HepG2 (cell line): ENCODE measurements around the gene RTEL1. TPM values are rescaled to one million over a fixed set of nuclear protein-coding genes. Genes with fewer than 3 reads are reported as not detected.
A peak's percentile ranks its signal among the peaks of the same experiment; 100 is the strongest.

Experiments
- CCDC6 ChIP-seq: sonication (generic); formaldehyde crosslinking; IDR thresholded peaks from 2 replicates; pipeline ENCODE4 v1.8.1; 2022; ENCODE audit warnings: mild to moderate bottlenecking, missing genetic modification reagents, moderate library complexity
- FOXC1 ChIP-seq: sonication (generic); formaldehyde crosslinking; IDR thresholded peaks from 2 replicates; pipeline ENCODE4 v1.8.0; 2022; ENCODE audit warnings: mild to moderate bottlenecking, missing genetic modification reagents, borderline replicate concordance
- NFE2L1 ChIP-seq: sonication (generic); formaldehyde crosslinking; IDR thresholded peaks from 2 replicates; pipeline ENCODE4 v1.4.0; 2020; ENCODE audit warnings: missing genetic modification reagents, mild to moderate bottlenecking, borderline replicate concordance
- REL ChIP-seq: sonication (generic); formaldehyde crosslinking; conservative IDR thresholded peaks from 2 replicates; pipeline ENCODE4 v1.8.0; 2022; ENCODE audit warnings: mild to moderate bottlenecking, missing genetic modification reagents, moderate library complexity
- SATB2 ChIP-seq: sonication (generic); formaldehyde crosslinking; IDR thresholded peaks from 2 replicates; pipeline ENCODE4 v1.5.0; 2020; ENCODE audit warnings: missing genetic modification reagents
- TFDP2 ChIP-seq: sonication (generic); formaldehyde crosslinking; IDR thresholded peaks from 2 replicates; pipeline ENCODE4 v1.4.0; 2020; ENCODE audit warnings: missing genetic modification reagents
- ZKSCAN8 ChIP-seq: IDR thresholded peaks from 2 replicates; pipeline ENCODE4 v1.6.1; 2016; ENCODE audit warnings: borderline replicate concordance, missing genetic modification reagents, missing compliant biosample characterization
- ZNF33B ChIP-seq: sonication (generic); formaldehyde crosslinking; IDR thresholded peaks from 2 replicates; pipeline ENCODE4 v1.5.1; 2020; ENCODE audit warnings: mild to moderate bottlenecking, missing genetic modification reagents
- ZNF343 ChIP-seq: sonication (generic); formaldehyde crosslinking; IDR thresholded peaks from 2 replicates; pipeline ENCODE4 v1.4.0; 2020; ENCODE audit warnings: mild to moderate bottlenecking, missing genetic modification reagents
- ZNF547 ChIP-seq: sonication (generic); formaldehyde crosslinking; IDR thresholded peaks from 2 replicates; pipeline ENCODE4 v1.5.1; 2020; ENCODE audit warnings: mild to moderate bottlenecking, missing genetic modification reagents
- ZNF75D ChIP-seq: sonication (generic); formaldehyde crosslinking; IDR thresholded peaks from 2 replicates; pipeline ENCODE4 v1.8.1; 2023; ENCODE audit warnings: missing genetic modification reagents, mild to moderate bottlenecking, borderline replicate concordance
- ZNF773 ChIP-seq: sonication (generic); formaldehyde crosslinking; IDR thresholded peaks from 2 replicates; pipeline ENCODE4 v1.4.0; 2020; ENCODE audit warnings: missing genetic modification reagents, borderline replicate concordance
- polyA plus RNA-seq, 8 experiments: library from polyadenylated mRNA; depleted of rRNA in 3 of 8; stranded (reverse) in 7 of 8; unstranded in 1 of 8; fragments of >200 nt; fragmentation: Illumina TruSeq in 4 of 8; extraction: Trizol in 4 of 8; gene quantifications; 2 replicates each; pipeline versions ENCODE4 v1.2.1 to v1.2.3, GENCODE V29; 2011 to 2016; ENCODE audit warnings: low read depth in 4 of 8, missing spikeins in 1 of 8, mixed read lengths in 1 of 8; ENCODE audit not compliant: insufficient read depth in 1 of 8
- total RNA-seq, 5 experiments: library from RNA; depleted of rRNA; stranded (reverse); fragments of >200 nt; fragmentation: Illumina TruSeq; extraction: Trizol; gene quantifications; 2 replicates each; pipeline ENCODE4 v1.2.3, GENCODE V29; 2016; ENCODE audit warnings: low read depth in 1 of 5
- TF ChIP-seq, protein P1 (sequence below): sonication (generic); formaldehyde crosslinking; IDR thresholded peaks from 2 replicates; pipeline ENCODE4 v1.4.0; 2020; ENCODE audit warnings: mild to moderate bottlenecking, missing genetic modification reagents
- TF ChIP-seq, protein P2 (sequence below): sonication (generic); formaldehyde crosslinking; IDR thresholded peaks from 2 replicates; pipeline ENCODE4 v1.4.0; 2020; ENCODE audit warnings: mild to moderate bottlenecking, missing genetic modification reagents
- TF ChIP-seq, protein P3 (sequence below): sonication (generic); formaldehyde crosslinking; IDR thresholded peaks from 2 replicates; pipeline ENCODE4 v1.8.0; 2022; ENCODE audit warnings: missing genetic modification reagents, mild to moderate bottlenecking, moderate library complexity, borderline replicate concordance
- TF ChIP-seq, protein P4 (sequence below): IDR thresholded peaks from 2 replicates; pipeline ENCODE4 v1.6.1; 2016

RTEL1 gene
- total and polyA plus RNA-seq, 2 of the 13 experiments (the other 11 are each of a cell fraction or from before 2014, with no cell fraction given), result 21.8 to 36.4 TPM

DNA sequence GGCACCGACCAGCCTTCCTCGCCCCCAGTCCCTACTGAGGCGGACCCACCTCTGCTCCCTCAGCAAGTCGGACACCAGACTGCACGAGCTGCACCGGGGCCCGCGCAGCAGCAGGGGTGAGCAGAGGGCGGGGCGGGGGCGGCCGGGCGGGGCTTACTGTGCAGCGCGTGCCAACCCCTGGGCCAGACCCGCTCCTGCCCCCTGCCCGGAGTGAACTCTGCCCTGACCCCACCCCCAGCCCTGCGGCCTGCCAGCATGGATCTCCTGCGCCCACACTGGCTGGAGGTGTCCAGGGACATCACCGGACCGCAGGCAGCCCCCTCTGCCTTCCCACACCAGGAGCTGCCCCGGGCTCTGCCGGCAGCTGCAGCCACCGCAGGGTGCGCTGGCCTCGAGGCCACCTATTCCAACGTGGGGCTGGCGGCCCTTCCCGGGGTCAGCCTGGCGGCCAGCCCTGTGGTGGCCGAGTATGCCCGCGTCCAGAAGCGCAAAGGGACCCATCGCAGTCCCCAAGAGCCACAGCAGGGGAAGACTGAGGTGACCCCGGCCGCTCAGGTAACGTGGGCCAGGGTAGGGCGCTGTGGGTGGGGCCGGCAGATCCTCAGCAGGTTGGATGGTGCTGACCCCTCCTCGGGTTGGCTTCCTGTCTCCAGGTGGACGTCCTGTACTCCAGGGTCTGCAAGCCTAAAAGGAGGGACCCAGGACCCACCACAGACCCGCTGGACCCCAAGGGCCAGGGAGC, 80.0 kb downstream of the RTEL1 start (continued):
- TF ChIP-seq ZNF33B (CRISPR knock-in tag) (peak; percentile 98), FOXC1 (peak; percentile 87; the same call in 1 of the 2 replicates), ZNF75D (CRISPR knock-in tag) (peak; percentile 82; the same call in 1 of the 2 replicates), CCDC6 (peak; percentile 81), SATB2 (CRISPR knock-in tag) (peak; percentile 85), REL (CRISPR knock-in tag) (peak; percentile 94), TFDP2 (CRISPR knock-in tag) (peak; percentile 46), ZKSCAN8 (no peak), ZNF547 (CRISPR knock-in tag) (peak; percentile 82), ZNF773 (CRISPR knock-in tag) (peak; percentile 42; the same call in 1 of the 2 replicates), ZNF343 (CRISPR knock-in tag) (peak; percentile 94; the same call in 1 of the 2 replicates), NFE2L1 (CRISPR knock-in tag) (peak; percentile 90; the same call in 1 of the 2 replicates)
- TF ChIP-seq, protein P1, sequence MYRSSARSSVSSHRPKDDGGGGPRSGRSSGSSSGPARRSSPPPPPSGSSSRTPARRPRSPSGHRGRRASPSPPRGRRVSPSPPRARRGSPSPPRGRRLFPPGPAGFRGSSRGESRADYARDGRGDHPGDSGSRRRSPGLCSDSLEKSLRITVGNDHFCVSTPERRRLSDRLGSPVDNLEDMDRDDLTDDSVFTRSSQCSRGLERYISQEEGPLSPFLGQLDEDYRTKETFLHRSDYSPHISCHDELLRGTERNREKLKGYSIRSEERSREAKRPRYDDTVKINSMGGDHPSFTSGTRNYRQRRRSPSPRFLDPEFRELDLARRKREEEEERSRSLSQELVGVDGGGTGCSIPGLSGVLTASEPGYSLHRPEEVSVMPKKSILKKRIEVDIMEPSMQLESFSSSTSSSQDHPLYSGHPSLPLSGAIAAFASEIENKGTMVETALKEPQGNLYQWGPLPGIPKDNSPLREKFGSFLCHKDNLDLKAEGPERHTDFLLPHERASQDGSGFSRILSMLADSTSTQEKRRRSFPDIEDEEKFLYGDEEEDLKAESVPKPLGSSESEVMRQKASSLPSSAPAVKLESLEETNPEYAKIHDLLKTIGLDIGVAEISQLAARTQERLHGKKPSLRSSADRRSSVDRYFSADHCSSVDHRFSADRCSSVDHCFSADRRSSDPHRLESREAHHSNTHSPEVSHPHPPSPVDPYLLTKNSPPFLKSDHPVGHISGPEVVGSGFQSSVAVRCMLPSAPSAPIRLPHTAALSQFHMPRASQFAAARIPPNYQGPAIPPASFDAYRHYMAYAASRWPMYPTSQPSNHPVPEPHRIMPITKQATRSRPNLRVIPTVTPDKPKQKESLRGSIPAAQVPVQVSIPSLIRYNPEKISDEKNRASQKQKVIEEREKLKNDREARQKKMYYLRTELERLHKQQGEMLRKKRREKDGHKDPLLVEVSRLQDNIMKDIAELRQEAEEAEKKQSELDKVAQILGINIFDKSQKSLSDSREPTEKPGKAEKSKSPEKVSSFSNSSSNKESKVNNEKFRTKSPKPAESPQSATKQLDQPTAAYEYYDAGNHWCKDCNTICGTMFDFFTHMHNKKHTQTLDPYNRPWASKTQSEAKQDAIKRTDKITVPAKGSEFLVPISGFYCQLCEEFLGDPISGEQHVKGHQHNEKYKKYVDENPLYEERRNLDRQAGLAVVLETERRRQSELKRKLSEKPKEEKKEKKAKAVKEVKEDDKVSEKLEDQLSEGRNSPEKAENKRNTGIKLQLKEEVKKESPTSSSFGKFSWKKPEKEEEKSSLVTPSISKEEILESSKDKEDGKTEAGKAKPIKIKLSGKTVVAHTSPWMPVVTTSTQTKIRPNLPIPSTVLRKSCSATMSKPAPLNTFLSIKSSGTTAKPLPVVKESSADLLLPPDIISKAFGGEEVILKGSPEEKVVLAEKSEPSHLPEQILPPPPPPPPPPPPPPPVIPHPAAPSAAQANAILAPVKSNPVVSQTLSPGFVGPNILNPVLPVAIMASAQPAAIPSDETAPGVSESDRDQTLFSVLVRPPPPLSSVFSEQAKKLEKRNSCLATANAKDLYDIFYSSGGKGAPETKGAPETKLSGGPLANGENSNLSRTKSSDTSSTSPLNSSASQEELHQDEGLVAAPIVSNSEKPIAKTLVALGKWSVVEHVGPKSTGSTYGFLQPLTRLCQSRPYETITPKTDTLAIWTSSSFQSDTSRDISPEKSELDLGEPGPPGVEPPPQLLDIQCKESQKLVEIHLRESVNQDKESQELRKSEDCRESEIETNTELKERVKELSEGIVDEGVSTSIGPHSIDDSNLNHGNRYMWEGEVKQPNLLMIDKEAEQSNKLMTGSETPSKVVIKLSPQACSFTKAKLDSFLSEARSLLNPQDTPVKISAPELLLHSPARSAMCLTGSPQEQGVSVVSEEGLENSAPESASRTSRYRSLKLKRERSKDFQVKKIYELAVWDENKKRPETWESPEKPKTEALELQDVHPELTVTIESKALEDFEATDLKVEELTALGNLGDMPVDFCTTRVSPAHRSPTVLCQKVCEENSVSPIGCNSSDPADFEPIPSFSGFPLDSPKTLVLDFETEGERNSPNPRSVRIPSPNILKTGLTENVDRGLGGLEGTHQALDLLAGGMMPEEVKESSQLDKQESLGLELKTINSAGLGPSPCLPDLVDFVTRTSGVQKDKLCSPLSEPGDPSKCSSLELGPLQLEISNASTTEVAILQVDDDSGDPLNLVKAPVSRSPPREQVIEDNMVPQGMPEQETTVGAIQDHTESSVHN (CRISPR knock-in tag), result peak; percentile 95
- TF ChIP-seq, protein P2, sequence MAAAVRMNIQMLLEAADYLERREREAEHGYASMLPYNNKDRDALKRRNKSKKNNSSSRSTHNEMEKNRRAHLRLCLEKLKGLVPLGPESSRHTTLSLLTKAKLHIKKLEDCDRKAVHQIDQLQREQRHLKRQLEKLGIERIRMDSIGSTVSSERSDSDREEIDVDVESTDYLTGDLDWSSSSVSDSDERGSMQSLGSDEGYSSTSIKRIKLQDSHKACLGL (CRISPR knock-in tag), result peak; percentile 84
- TF ChIP-seq, protein P3, sequence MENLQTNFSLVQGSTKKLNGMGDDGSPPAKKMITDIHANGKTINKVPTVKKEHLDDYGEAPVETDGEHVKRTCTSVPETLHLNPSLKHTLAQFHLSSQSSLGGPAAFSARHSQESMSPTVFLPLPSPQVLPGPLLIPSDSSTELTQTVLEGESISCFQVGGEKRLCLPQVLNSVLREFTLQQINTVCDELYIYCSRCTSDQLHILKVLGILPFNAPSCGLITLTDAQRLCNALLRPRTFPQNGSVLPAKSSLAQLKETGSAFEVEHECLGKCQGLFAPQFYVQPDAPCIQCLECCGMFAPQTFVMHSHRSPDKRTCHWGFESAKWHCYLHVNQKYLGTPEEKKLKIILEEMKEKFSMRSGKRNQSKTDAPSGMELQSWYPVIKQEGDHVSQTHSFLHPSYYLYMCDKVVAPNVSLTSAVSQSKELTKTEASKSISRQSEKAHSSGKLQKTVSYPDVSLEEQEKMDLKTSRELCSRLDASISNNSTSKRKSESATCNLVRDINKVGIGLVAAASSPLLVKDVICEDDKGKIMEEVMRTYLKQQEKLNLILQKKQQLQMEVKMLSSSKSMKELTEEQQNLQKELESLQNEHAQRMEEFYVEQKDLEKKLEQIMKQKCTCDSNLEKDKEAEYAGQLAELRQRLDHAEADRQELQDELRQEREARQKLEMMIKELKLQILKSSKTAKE (CRISPR knock-in tag), result peak; percentile 94
- TF ChIP-seq, protein P4, sequence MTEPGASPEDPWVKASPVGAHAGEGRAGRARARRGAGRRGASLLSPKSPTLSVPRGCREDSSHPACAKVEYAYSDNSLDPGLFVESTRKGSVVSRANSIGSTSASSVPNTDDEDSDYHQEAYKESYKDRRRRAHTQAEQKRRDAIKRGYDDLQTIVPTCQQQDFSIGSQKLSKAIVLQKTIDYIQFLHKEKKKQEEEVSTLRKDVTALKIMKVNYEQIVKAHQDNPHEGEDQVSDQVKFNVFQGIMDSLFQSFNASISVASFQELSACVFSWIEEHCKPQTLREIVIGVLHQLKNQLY (CRISPR knock-in tag), result no peak
